Activated CD8-positive, alpha-beta T cell treated with anti-CD3 and anti-CD28 coated beads for 36 hours (primary cell): Measurements from ENCODE around the gene NEAT1. TPM values are rescaled to one million over a fixed set of nuclear protein-coding genes. Genes with fewer than 3 reads are reported as not detected.

ENCODE experiments used
- ATAC-seq: fragments of 200-7000 bp; cut with Tn5 transposase; one replicate; pipeline ENCODE4 v1.10.0; 2021; ENCODE audit warnings: mild to moderate bottlenecking, moderate library complexity
- CTCF ChIA-PET: fragments of 350-600 bp; sonication (Branson Sonifier 250); formaldehyde crosslinking; loops from one replicate; lab custom pipeline; 2021; ENCODE audit warnings: antibody characterized with exemption; lab: Charles Lee
- POLR2A ChIA-PET: fragments of 350-600 bp; sonication (Branson Sonifier 250); formaldehyde crosslinking; loops from one replicate; lab custom pipeline; 2021; ENCODE audit warnings: antibody characterized with exemption; lab: Charles Lee
- DNase-seq: peaks from one replicate; pipeline ENCODE4 v3.0.0-alpha.2; 2020
- H3K27ac Mint-ChIP-seq: one replicate; pipeline ENCODE4 v1.8.0; 2021; ENCODE audit warnings: mild to moderate bottlenecking, mixed read lengths
- H3K27me3 Mint-ChIP-seq: one replicate; pipeline ENCODE4 v1.8.0; 2021; ENCODE audit warnings: mixed read lengths
- H3K36me3 Mint-ChIP-seq: one replicate; pipeline ENCODE4 v1.8.0; 2021; ENCODE audit warnings: low read depth, mixed read lengths
- H3K4me1 Mint-ChIP-seq: one replicate; pipeline ENCODE4 v1.8.0; 2021; ENCODE audit warnings: low read depth, mixed read lengths
- H3K4me3 Mint-ChIP-seq: one replicate; pipeline ENCODE4 v1.8.0; 2021; ENCODE audit warnings: mild to moderate bottlenecking, moderate library complexity, mixed read lengths
- H3K9me3 Mint-ChIP-seq: one replicate; pipeline ENCODE4 v1.8.0; 2021; ENCODE audit warnings: mixed read lengths
- intact Hi-C: fragments of 100-400 bp; cut with micrococcal nuclease; formaldehyde crosslinking; loops from one replicate; pipeline ENCODE4 v1.10.0; 2022
- total RNA-seq, 2 experiments: library from RNA; stranded (reverse); gene quantifications; one replicate each; pipeline ENCODE4 v1.2.3, GENCODE V29; 2021
- TF ChIP-seq, protein P1 (sequence below): fragments of 200-600 bp; IDR thresholded peaks from one replicate; pipeline ENCODE4 v1.8.0; 2022; ENCODE audit warnings: antibody characterized with exemption, mild to moderate bottlenecking

The NEAT1 gene
- total RNA-seq, 2 experiments from 2014 or later = 313 to 358 TPM

DNA sequence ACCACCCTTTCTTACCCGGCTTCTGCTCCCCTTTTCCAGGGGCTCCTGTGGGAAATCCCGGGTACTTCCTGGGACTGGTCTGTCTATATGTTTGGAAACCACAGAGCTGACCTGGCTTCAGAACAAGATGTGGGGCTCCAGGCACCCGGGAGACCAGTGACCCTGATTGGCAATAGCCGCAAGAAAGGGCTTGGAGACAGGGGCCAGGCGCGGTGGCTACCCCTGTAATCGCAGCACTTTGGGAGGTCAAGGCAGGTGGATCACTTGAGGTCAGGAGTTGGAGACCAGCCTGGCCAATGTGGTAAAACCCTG lies 3.2 kb upstream of the NEAT1 start:
- no peak for DNase-seq
- TF ChIP-seq, protein P1, sequence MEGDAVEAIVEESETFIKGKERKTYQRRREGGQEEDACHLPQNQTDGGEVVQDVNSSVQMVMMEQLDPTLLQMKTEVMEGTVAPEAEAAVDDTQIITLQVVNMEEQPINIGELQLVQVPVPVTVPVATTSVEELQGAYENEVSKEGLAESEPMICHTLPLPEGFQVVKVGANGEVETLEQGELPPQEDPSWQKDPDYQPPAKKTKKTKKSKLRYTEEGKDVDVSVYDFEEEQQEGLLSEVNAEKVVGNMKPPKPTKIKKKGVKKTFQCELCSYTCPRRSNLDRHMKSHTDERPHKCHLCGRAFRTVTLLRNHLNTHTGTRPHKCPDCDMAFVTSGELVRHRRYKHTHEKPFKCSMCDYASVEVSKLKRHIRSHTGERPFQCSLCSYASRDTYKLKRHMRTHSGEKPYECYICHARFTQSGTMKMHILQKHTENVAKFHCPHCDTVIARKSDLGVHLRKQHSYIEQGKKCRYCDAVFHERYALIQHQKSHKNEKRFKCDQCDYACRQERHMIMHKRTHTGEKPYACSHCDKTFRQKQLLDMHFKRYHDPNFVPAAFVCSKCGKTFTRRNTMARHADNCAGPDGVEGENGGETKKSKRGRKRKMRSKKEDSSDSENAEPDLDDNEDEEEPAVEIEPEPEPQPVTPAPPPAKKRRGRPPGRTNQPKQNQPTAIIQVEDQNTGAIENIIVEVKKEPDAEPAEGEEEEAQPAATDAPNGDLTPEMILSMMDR = no peak
- no peak for ATAC-seq
- ChIA-PET CTCF (interaction anchor here (0.7 to 15.1 kb wide), 7 partner anchors 9 to 84 kb away, joined by 3 to 448 read pairs (median 4); partner anchors contain the start of gene MALAT1), POLR2A (interaction anchor here (0.7 to 21.0 kb wide), 16 partner anchors 6 to 554 kb away, joined by 3 to 4842 read pairs (median 4); partner anchors contain the start of genes FRMD8, LTBP3, MALAT1 and MAP3K11)
- H3K4me1 Mint-ChIP-seq = peaks cover 36% of the 10 kb centered on the region
- intact Hi-C loops = no loop called here
- H3K36me3 Mint-ChIP-seq = peaks cover 30% of the 10 kb centered on the region
- peak overlapping the region; percentile 89 for H3K4me3 Mint-ChIP-seq
- H3K27ac Mint-ChIP-seq = peak overlapping the region; percentile 98
- H3K9me3 Mint-ChIP-seq = no peaks in the 10 kb centered on the region
- H3K27me3 Mint-ChIP-seq = peaks cover 8% of the 10 kb centered on the region

GRCh38 chr11:65419772-65420481 lies 2.7 kb upstream of the NEAT1 start:
- ATAC-seq (no peak), DNase-seq (peak; percentile 72)
- intact Hi-C loops = no loop called here
- Mint-ChIP-seq H3K9me3 (no peaks in the 10 kb centered on the region), H3K4me1 (peaks cover 36% of the 10 kb centered on the region), H3K4me3 (peak overlapping the region; percentile 89), H3K36me3 (peaks cover 36% of the 10 kb centered on the region), H3K27me3 (peaks cover 8% of the 10 kb centered on the region), H3K27ac (peak overlapping the region; percentile 98)
- CTCF ChIA-PET = interaction anchor here (0.7 to 15.1 kb wide), 8 partner anchors 8 to 83 kb away, joined by 3 to 448 read pairs (median 4); partner anchors contain the start of gene MALAT1
- TF ChIP-seq, protein P1 = no peak
- POLR2A ChIA-PET = interaction anchor here (0.7 to 21.0 kb wide), 19 partner anchors 6 to 561 kb away, joined by 3 to 4842 read pairs (median 4); partner anchors contain the start of genes FRMD8, LTBP3, MALAT1 and MAP3K11

- ATAC-seq (no peak), DNase-seq (peak; percentile 15)
- CTCF ChIA-PET = interaction anchor here (1.1 to 15.1 kb wide), 6 partner anchors 8 to 83 kb away, joined by 3 to 448 read pairs (median 8); partner anchors contain the start of gene MALAT1
- Mint-ChIP-seq H3K27me3 (peaks cover 8% of the 10 kb centered on the region), H3K27ac (peak overlapping the region; percentile 98), H3K9me3 (no peaks in the 10 kb centered on the region), H3K4me3 (peak overlapping the region; percentile 89), H3K36me3 (peaks cover 41% of the 10 kb centered on the region), H3K4me1 (peaks cover 36% of the 10 kb centered on the region)
- intact Hi-C loops = no loop called here
- TF ChIP-seq, protein P1 = no peak
- POLR2A ChIA-PET = interaction anchor here (0.7 to 21.0 kb wide), 16 partner anchors 3 to 644 kb away, joined by 3 to 4842 read pairs (median 4); partner anchors contain the start of genes FAM89B, FRMD8, MALAT1 and NEAT1
Observed at GRCh38 chr11:65420506-65420905, 2.1 kb upstream of the NEAT1 start.

GRCh38 chr11:65420979-65421793 lies 1.4 kb upstream of the NEAT1 start:
- POLR2A ChIA-PET = interaction anchor here (0.7 to 21.0 kb wide), 22 partner anchors 4 to 645 kb away, joined by 3 to 4842 read pairs (median 4); partner anchors contain the start of genes ARL2, FAM89B, FRMD8 and MALAT1
- peak; percentile 97 for DNase-seq
- CTCF ChIA-PET = interaction anchor here (1.1 to 15.1 kb wide), 3 partner anchors 48 to 82 kb away, joined by 3 to 448 read pairs (median 11); partner anchors contain the start of gene MALAT1

More at GRCh38 chr11:65420979-65421793, 1.4 kb upstream of the NEAT1 start:
- TF ChIP-seq, protein P1 = no peak
- Mint-ChIP-seq H3K27ac (peak overlapping the region; percentile 98), H3K27me3 (peaks cover 8% of the 10 kb centered on the region), H3K4me3 (peak overlapping the region; percentile 89), H3K9me3 (no peaks in the 10 kb centered on the region), H3K36me3 (peaks cover 48% of the 10 kb centered on the region), H3K4me1 (peaks cover 31% of the 10 kb centered on the region)
- ATAC-seq = peak; percentile 28
- intact Hi-C loops = no loop called here
